Psoas muscle (tissue), 8 donors: ENCODE data around the gene SCN9A. TPM values are rescaled to one million over a fixed set of nuclear protein-coding genes. Genes with fewer than 3 reads are reported as not detected.

Experiments
- ATAC-seq, 4 donors: fragments of 200-7000 bp; cut with Tn5 transposase; one replicate each; pipeline ENCODE4 v1.9.1; 2020; ENCODE audit warnings: moderate library complexity in 3 of 4, mild to moderate bottlenecking in 2 of 4
- DNase-seq, 2 donors: peaks; one replicate each; pipeline ENCODE4 v3.0.0-alpha.2; 2020
- H3K27ac ChIP-seq: fragments of 200-600 bp; one replicate; pipeline ENCODE4 v1.8.0; 2022
- H3K27me3 ChIP-seq, 3 donors: fragments of 200-600 bp in 1 of 3; one replicate each; pipeline versions ENCODE4 v1.6.1 to v1.8.0; 2013 to 2022; ENCODE audit warnings: low read length in 2 of 3, mild to moderate bottlenecking in 2 of 3, moderate library complexity in 1 of 3; ENCODE audit not compliant: insufficient read depth in 3 of 3
- H3K36me3 ChIP-seq, 2 donors: fragments of 200-600 bp in 1 of 2; one replicate each; pipeline versions ENCODE4 v1.6.1 to v1.8.0; 2013 to 2022; ENCODE audit warnings: low read depth in 1 of 2, mild to moderate bottlenecking in 1 of 2, moderate library complexity in 1 of 2; ENCODE audit not compliant: insufficient read depth in 1 of 2
- H3K4me1 ChIP-seq: fragments of 200-600 bp; one replicate; pipeline ENCODE4 v1.8.0; 2022
- H3K4me3 ChIP-seq: fragments of 200-600 bp; one replicate; pipeline ENCODE4 v1.8.0; 2022; ENCODE audit warnings: mild to moderate bottlenecking
- H3K9me3 ChIP-seq: fragments of 200-600 bp; one replicate; pipeline ENCODE4 v1.8.0; 2022
- CTCF ChIP-seq: fragments of 200-600 bp; IDR thresholded peaks from one replicate; pipeline ENCODE4 v1.8.0; 2022; ENCODE audit warnings: antibody characterized with exemption
- WGBS, 3 donors: extraction: QIAGEN DNeasy Blood & Tissue Kit; methylation state at CpG; one replicate each; pipeline versions ENCODE4 v1.1.6 to v1.1.7; 2013; 5-methylcytosine and 5-hydroxymethylcytosine counted together
- intact Hi-C, 2 donors: fragments of 100-400 bp; cut with DNase I; formaldehyde crosslinking; loops; one replicate each; pipeline versions ENCODE4 v1.11.0 to v1.14.2; 2022
- polyA plus RNA-seq, 3 donors: library from polyadenylated mRNA; stranded (reverse); fragments of 200-250 nt; gene quantifications; one replicate each; pipeline ENCODE4 v1.2.3, GENCODE V29; 2013
- total RNA-seq, 4 donors: library from RNA; stranded (reverse); fragmentation: NEBNext Ultra II Directional in 2 of 4; extraction: Animal tissue kit (Norgen Biotek cat#: 25700) in 2 of 4; gene quantifications; one replicate each; pipeline versions ENCODE4 v1.2.1 to v1.2.4, GENCODE V29; 2021 to 2023
- donor health status: healthy with polysubstance abuse.
- donor health status: DM: no; HTN: no; CAD: no; lungs with moderate emphysema.
- donor health status: Bipolar disorder and iron deficiency.
- donor health status: healthy.
- donor health status: DM: yes; HTN: yes; CAD: no.
- donor health status: DM: no; HTN: no; CAD: no.
- donor health status: DM: no; HTN: no; CAD: no.
- donor health status: DM: yes; HTN: yes; CAD: no.

The SCN9A gene
- total and polyA plus RNA-seq, 7 donors, result 0.06 to 1.1 (median 0.34) TPM

GRCh38 chr2:166343467-166343866 is 32.3 kb downstream of the SCN9A start:
- H3K9me3 ChIP-seq, result no peaks in the 10 kb centered on the region
- TF ChIP-seq CTCF, result no peak
- H3K27ac ChIP-seq, result no peak overlapping the region
- no peaks in the 10 kb centered on the region for H3K36me3 ChIP-seq
- 17 to 35% (median 21%) methylated on average over 2 of the region's 2 CpGs for WGBS, 3 donors
- DNase-seq (no peak), ATAC-seq (no peak)
- intact Hi-C loops, result no loop called here
- H3K27me3 ChIP-seq, result no peaks in the 10 kb centered on the region
- H3K4me3 ChIP-seq, result no peak overlapping the region
- no peaks in the 10 kb centered on the region for H3K4me1 ChIP-seq

- Histone ChIP-seq H3K36me3 (no peaks in the 10 kb centered on the region), H3K27me3 (no peaks in the 10 kb centered on the region), H3K4me3 (no peak overlapping the region), H3K9me3 (no peaks in the 10 kb centered on the region), H3K4me1 (no peaks in the 10 kb centered on the region), H3K27ac (no peak overlapping the region)
- DNase-seq (no peak), ATAC-seq (no peak)
- WGBS, 3 donors, result 10 to 12% (median 11%) methylated on average over 1 of the region's 1 CpG
- no peak for TF ChIP-seq CTCF
- intact Hi-C loops, result no loop called here
Observed at GRCh38 chr2:166341426-166341825, 34.3 kb downstream of the SCN9A start.

GRCh38 chr2:166338831-166339339 is 36.9 kb downstream of the SCN9A start:
- no peak overlapping the region for H3K4me3 ChIP-seq
- intact Hi-C loops, result no loop called here
- no peaks in the 10 kb centered on the region for H3K27me3 ChIP-seq
- H3K27ac ChIP-seq, result no peak overlapping the region
- 81 to 91% (median 83%) methylated on average over 4 of the region's 4 CpGs for WGBS, 3 donors
- no peaks in the 10 kb centered on the region for H3K36me3 ChIP-seq
- TF ChIP-seq CTCF, result no peak
- H3K9me3 ChIP-seq, result no peaks in the 10 kb centered on the region
- ATAC-seq (no peak), DNase-seq (no peak)
- no peaks in the 10 kb centered on the region for H3K4me1 ChIP-seq

GRCh38 chr2:166337932-166338331 is 37.8 kb downstream of the SCN9A start:
- 54 to 69% (median 66%) methylated on average over 2 of the region's 2 CpGs for WGBS, 3 donors
- Histone ChIP-seq H3K4me3 (no peak overlapping the region), H3K27me3 (no peaks in the 10 kb centered on the region), H3K4me1 (no peaks in the 10 kb centered on the region), H3K36me3 (no peaks in the 10 kb centered on the region), H3K27ac (no peak overlapping the region), H3K9me3 (no peaks in the 10 kb centered on the region)
- ATAC-seq (no peak), DNase-seq (no peak)
- TF ChIP-seq CTCF, result no peak
- intact Hi-C loops, result no loop called here

- TF ChIP-seq CTCF, result no peak
- H3K4me3 ChIP-seq, result no peak overlapping the region
- intact Hi-C loops, result no loop called here
- ATAC-seq (no peak), DNase-seq (no peak)
- no peak overlapping the region for H3K27ac ChIP-seq
- no peaks in the 10 kb centered on the region for H3K4me1 ChIP-seq
- H3K27me3 ChIP-seq, result no peaks in the 10 kb centered on the region
- H3K9me3 ChIP-seq, result no peaks in the 10 kb centered on the region
- 22 to 35% (median 30%) methylated on average over 3 of the region's 3 CpGs for WGBS, 3 donors
- no peaks in the 10 kb centered on the region for H3K36me3 ChIP-seq
Observed at GRCh38 chr2:166335284-166335683, 40.5 kb downstream of the SCN9A start.
